Trophoblast cell (in vitro differentiated cells and primary cell): ENCODE measurements around the gene MAP3K4.

Experiments used
- DNase-seq, 2 donors: peaks; one replicate each; pipeline ENCODE4 v3.0.0-alpha.2; 2016
- H2AFZ ChIP-seq: 2 replicates; pipeline ENCODE4 v1.6.1; 2013; ENCODE audit warnings: low read length, moderate library complexity, mild to moderate bottlenecking; ENCODE audit not compliant: insufficient read depth, poor library complexity
- H2AK5ac ChIP-seq: 2 replicates; pipeline ENCODE4 v1.6.1; 2013; ENCODE audit warnings: mild to moderate bottlenecking, low read length
- H2BK120ac ChIP-seq: 2 replicates; pipeline ENCODE4 v1.6.1; 2013; ENCODE audit warnings: low read length, mild to moderate bottlenecking, moderate library complexity; ENCODE audit not compliant: insufficient read depth, poor library complexity
- H2BK12ac ChIP-seq: 2 replicates; pipeline ENCODE4 v1.6.1; 2013; ENCODE audit warnings: mild to moderate bottlenecking, low read length, moderate library complexity
- H2BK5ac ChIP-seq: 2 replicates; pipeline ENCODE4 v1.6.1; 2013; ENCODE audit warnings: low read length, low read depth, moderate library complexity, mild to moderate bottlenecking; ENCODE audit not compliant: poor library complexity
- H3K14ac ChIP-seq: 2 replicates; pipeline ENCODE4 v1.6.1; 2013; ENCODE audit warnings: mild to moderate bottlenecking, low read length
- H3K18ac ChIP-seq: 2 replicates; pipeline ENCODE4 v1.6.1; 2013; ENCODE audit warnings: mild to moderate bottlenecking, low read length
- H3K23ac ChIP-seq: 2 replicates; pipeline ENCODE4 v1.6.1; 2013; ENCODE audit warnings: low read length
- H3K27ac ChIP-seq: 2 replicates; pipeline ENCODE4 v1.5.1; 2013; ENCODE audit warnings: low read depth, mild to moderate bottlenecking, inconsistent platforms, low read length, moderate library complexity
- H3K27me3 ChIP-seq: 2 replicates; pipeline ENCODE4 v1.6.1; 2013; ENCODE audit warnings: inconsistent platforms, mild to moderate bottlenecking, low read length, moderate library complexity; ENCODE audit not compliant: insufficient read depth
- H3K36me3 ChIP-seq, 2 experiments: 1 replicate in 1 of 2; 2 replicates in 1 of 2; pipeline ENCODE4 v1.6.1; 2013; ENCODE audit warnings: low read length in 2 of 2, mild to moderate bottlenecking in 2 of 2, moderate library complexity in 1 of 2; ENCODE audit not compliant: insufficient read depth in 2 of 2, control insufficient read depth in 1 of 2
- H3K4ac ChIP-seq: 2 replicates; pipeline ENCODE4 v1.6.1; 2013; ENCODE audit warnings: low read depth, mild to moderate bottlenecking, low read length, moderate library complexity
- H3K4me1 ChIP-seq, 2 experiments: 1 replicate in 1 of 2; 2 replicates in 1 of 2; pipeline ENCODE4 v1.6.1; 2013; ENCODE audit warnings: low read length in 2 of 2, mild to moderate bottlenecking in 2 of 2, moderate library complexity in 1 of 2; ENCODE audit not compliant: insufficient read depth in 2 of 2, control insufficient read depth in 1 of 2
- H3K4me2 ChIP-seq: 2 replicates; pipeline ENCODE4 v1.6.1; 2013; ENCODE audit warnings: inconsistent platforms, mild to moderate bottlenecking, low read length, moderate library complexity
- H3K4me3 ChIP-seq: 2 replicates; pipeline ENCODE4 v1.5.1; 2013; ENCODE audit warnings: mild to moderate bottlenecking, low read depth, low read length, inconsistent platforms
- H3K79me1 ChIP-seq: one replicate; pipeline ENCODE4 v1.6.1; 2013; ENCODE audit warnings: low read length
- H3K79me2 ChIP-seq: 2 replicates; pipeline ENCODE4 v1.6.1; 2013; ENCODE audit warnings: low read length, mild to moderate bottlenecking; ENCODE audit not compliant: control insufficient read depth, insufficient read depth, poor library complexity
- H3K9ac ChIP-seq: 2 replicates; pipeline ENCODE4 v1.6.1; 2013; ENCODE audit warnings: mild to moderate bottlenecking, low read length
- H3K9me3 ChIP-seq: 2 replicates; pipeline ENCODE4 v1.6.1; 2013; ENCODE audit warnings: low read depth, mild to moderate bottlenecking, control low read depth, inconsistent platforms, low read length; ENCODE audit not compliant: insufficient read depth
- H4K12ac ChIP-seq: 2 replicates; pipeline ENCODE4 v1.6.1; 2013; ENCODE audit warnings: low read depth, mild to moderate bottlenecking, low read length, moderate library complexity
- H4K8ac ChIP-seq: 2 replicates; pipeline ENCODE4 v1.6.1; 2013; ENCODE audit warnings: low read depth, mild to moderate bottlenecking, low read length, moderate library complexity
- H4K91ac ChIP-seq: one replicate; pipeline ENCODE4 v1.6.1; 2013; ENCODE audit warnings: low read depth, mild to moderate bottlenecking, low read length, moderate library complexity
- WGBS: extraction: QIAGEN DNeasy Blood & Tissue Kit; methylation state at CpG from one replicate; pipeline ENCODE4 v1.1.7; 2013; ENCODE audit warnings: missing lambda C conversion rate; ENCODE audit not compliant: insufficient read length, insufficient coverage; ENCODE audit errors: extremely low coverage; 5-methylcytosine and 5-hydroxymethylcytosine counted together

MAP3K4 gene

GRCh38 chr6:161137320-161137719, 145.8 kb downstream of the MAP3K4 start:
- Histone ChIP-seq H2AK5ac (no peak overlapping the region), H4K8ac (no peak overlapping the region), H4K91ac (no peak overlapping the region), H2BK12ac (no peak overlapping the region), H3K79me1 (no peaks in the 10 kb centered on the region), H3K4me2 (no peak overlapping the region), H3K79me2 (no peaks in the 10 kb centered on the region), H3K23ac (no peak overlapping the region), H2BK120ac (no peak overlapping the region), H3K27me3 (no peaks in the 10 kb centered on the region), H3K14ac (no peak overlapping the region), H2AFZ (no peak overlapping the region), H3K36me3 (peaks cover 47 to 60% of the 10 kb centered on the region in 2 experiments), H3K9me3 (no peaks in the 10 kb centered on the region), H3K4me3 (no peak overlapping the region), H3K4ac (no peak overlapping the region), H4K12ac (no peak overlapping the region), H3K18ac (no peak overlapping the region), H3K4me1 (no peaks in the 10 kb centered on the region), H3K27ac (no peak overlapping the region), H2BK5ac (no peak overlapping the region), H3K9ac (no peak overlapping the region)
- no CpG with 5 or more reads among the region's 11 CpGs for WGBS
- no peak for DNase-seq

- Histone ChIP-seq H4K8ac (no peak overlapping the region), H3K18ac (no peak overlapping the region), H3K23ac (no peak overlapping the region), H3K9me3 (no peaks in the 10 kb centered on the region), H2AK5ac (no peak overlapping the region), H3K79me1 (no peaks in the 10 kb centered on the region), H2BK5ac (no peak overlapping the region), H3K27ac (no peak overlapping the region), H3K9ac (no peak overlapping the region), H3K4me1 (no peaks in the 10 kb centered on the region), H3K79me2 (no peaks in the 10 kb centered on the region), H3K36me3 (peaks cover 47 to 61% of the 10 kb centered on the region in 2 experiments), H3K4ac (no peak overlapping the region), H2BK12ac (no peak overlapping the region), H2AFZ (no peak overlapping the region), H3K14ac (no peak overlapping the region), H4K12ac (no peak overlapping the region), H2BK120ac (no peak overlapping the region), H3K4me3 (no peak overlapping the region), H3K4me2 (no peak overlapping the region), H3K27me3 (no peaks in the 10 kb centered on the region), H4K91ac (no peak overlapping the region)
- no peak for DNase-seq
- no CpG with 5 or more reads among the region's 12 CpGs for WGBS
These were observed 146.4 kb downstream of the MAP3K4 start for GRCh38 chr6:161137839-161138542.

- Histone ChIP-seq H3K4me2 (no peak overlapping the region), H3K9ac (no peak overlapping the region), H3K4me3 (no peak overlapping the region), H2BK120ac (no peak overlapping the region), H3K14ac (no peak overlapping the region), H3K4ac (no peak overlapping the region), H3K79me2 (no peaks in the 10 kb centered on the region), H4K91ac (no peak overlapping the region), H4K12ac (no peak overlapping the region), H2BK5ac (no peak overlapping the region), H2BK12ac (no peak overlapping the region), H3K27ac (no peak overlapping the region), H3K79me1 (no peaks in the 10 kb centered on the region), H3K36me3 (peaks cover 47 to 58% of the 10 kb centered on the region in 2 experiments), H2AK5ac (no peak overlapping the region), H3K18ac (no peak overlapping the region), H3K9me3 (no peaks in the 10 kb centered on the region), H2AFZ (no peak overlapping the region), H3K4me1 (no peaks in the 10 kb centered on the region), H4K8ac (no peak overlapping the region), H3K23ac (no peak overlapping the region), H3K27me3 (no peaks in the 10 kb centered on the region)
- WGBS, result no CpG with 5 or more reads among the region's 23 CpGs
- no peak for DNase-seq
These were observed 147.2 kb downstream of the MAP3K4 start for GRCh38 chr6:161138543-161139303.

- Histone ChIP-seq H2BK5ac (no peak overlapping the region), H3K4me2 (no peak overlapping the region), H2AK5ac (no peak overlapping the region), H3K14ac (no peak overlapping the region), H3K27ac (no peak overlapping the region), H3K36me3 (peaks cover 49 to 59% of the 10 kb centered on the region in 2 experiments), H3K23ac (no peak overlapping the region), H3K9me3 (no peaks in the 10 kb centered on the region), H3K4me1 (no peaks in the 10 kb centered on the region), H4K91ac (no peak overlapping the region), H3K18ac (no peak overlapping the region), H3K27me3 (no peaks in the 10 kb centered on the region), H4K12ac (no peak overlapping the region), H4K8ac (no peak overlapping the region), H3K4me3 (no peak overlapping the region), H3K79me1 (no peaks in the 10 kb centered on the region), H3K9ac (no peak overlapping the region), H2BK12ac (no peak overlapping the region), H3K79me2 (no peaks in the 10 kb centered on the region), H2BK120ac (no peak overlapping the region), H2AFZ (no peak overlapping the region), H3K4ac (no peak overlapping the region)
- WGBS, result no CpG with 5 or more reads among the region's 18 CpGs
- DNase-seq, result no peak
These were observed 147.8 kb downstream of the MAP3K4 start for GRCh38 chr6:161139304-161139765.
